B cell (primary cell): ENCODE results near the gene HS6ST3. TPM values are rescaled to one million over a fixed set of nuclear protein-coding genes. Genes with fewer than 3 reads are reported as not detected.

ENCODE experiments used
- ATAC-seq: fragments of 200-7000 bp; cut with Tn5 transposase; one replicate; pipeline ENCODE4 v1.10.0; 2021; ENCODE audit warnings: low read depth, mild to moderate bottlenecking, moderate number of reproducible peaks, moderate library complexity
- CTCF ChIA-PET: fragments of 350-600 bp; sonication (Branson Sonifier 250); formaldehyde crosslinking; loops from one replicate; lab custom pipeline; 2021; ENCODE audit warnings: antibody characterized with exemption, inconsistent platforms; lab: Charles Lee
- POLR2A ChIA-PET: fragments of 350-600 bp; sonication (Branson Sonifier 250); formaldehyde crosslinking; loops from one replicate; lab custom pipeline; 2021; ENCODE audit warnings: antibody characterized with exemption; lab: Charles Lee
- DNase-seq: peaks from one replicate; pipeline ENCODE4 v3.0.0; 2013
- H2AFZ ChIP-seq: 2 replicates; pipeline ENCODE4 v1.6.1; 2012; ENCODE audit warnings: mild to moderate bottlenecking, low read depth, low read length; ENCODE audit not compliant: insufficient read depth, poor library complexity, severe bottlenecking
- H3K27ac ChIP-seq, 2 donors: 1 replicate in 1 of 2; 2 replicates in 1 of 2; pipeline ENCODE4 v1.5.1; 2012 to 2013; ENCODE audit warnings: low read length in 2 of 2, mild to moderate bottlenecking in 2 of 2, moderate library complexity in 1 of 2
- H3K27me3 ChIP-seq, 4 experiments: fragments of 200-600 bp in 1 of 4; sonication (generic) in 1 of 4; replicated peaks in 1 of 4; 1 replicate in 2 of 4; 2 replicates in 2 of 4; pipeline versions ENCODE4 v1.6.1 to v1.7.0; 2013 to 2016; ENCODE audit warnings: low read length in 3 of 4, mild to moderate bottlenecking in 2 of 4, mixed read lengths in 1 of 4, moderate library complexity in 1 of 4; ENCODE audit not compliant: insufficient read depth in 4 of 4, control insufficient read depth in 3 of 4; ENCODE audit errors: control extremely low read depth in 1 of 4
- H3K36me3 ChIP-seq, 2 experiments: replicated peaks in 1 of 2; 1 replicate in 1 of 2; 2 replicates in 1 of 2; pipeline versions ENCODE4 v1.6.1 to v1.7.1; 2013; ENCODE audit warnings: low read length in 1 of 2; ENCODE audit not compliant: insufficient read depth in 2 of 2, control insufficient read depth in 1 of 2; ENCODE audit errors: control extremely low read depth in 1 of 2, extremely low read depth in 1 of 2
- H3K4me1 ChIP-seq, 2 donors: fragments of 200-600 bp in 1 of 2; sonication (generic) in 1 of 2; 1 replicate in 1 of 2; 2 replicates in 1 of 2; pipeline versions ENCODE4 v1.5.1 to v1.6.1; 2013 to 2017; ENCODE audit warnings: low read length in 2 of 2; ENCODE audit not compliant: control insufficient read depth in 2 of 2, insufficient read depth in 2 of 2
- H3K4me2 ChIP-seq: replicated peaks from 2 replicates; pipeline ENCODE3; 2012; ENCODE audit warnings: mild to moderate bottlenecking, low read depth, low read length; ENCODE audit not compliant: poor library complexity, severe bottlenecking
- H3K4me3 ChIP-seq, 5 experiments: fragments of 200-600 bp in 1 of 5; sonication (generic) in 1 of 5; 1 replicate in 3 of 5; 2 replicates in 2 of 5; pipeline versions ENCODE4 v1.5.1 to v1.7.0; 2011 to 2016; ENCODE audit warnings: low read length in 4 of 5, mild to moderate bottlenecking in 4 of 5, low read depth in 2 of 5, control low read depth in 1 of 5, moderate library complexity in 1 of 5; ENCODE audit not compliant: insufficient read depth in 1 of 5; ENCODE audit errors: control extremely low read depth in 1 of 5, extremely low read depth in 1 of 5
- H3K79me2 ChIP-seq: fragments of 200-600 bp; sonication (generic); one replicate; pipeline ENCODE4 v1.6.0; 2016; ENCODE audit warnings: low read length; ENCODE audit not compliant: control insufficient read depth, insufficient read depth
- H3K9ac ChIP-seq: fragments of 200-600 bp; sonication (generic); 2 replicates; pipeline ENCODE4 v1.6.1; 2017; ENCODE audit warnings: mild to moderate bottlenecking, low read length, moderate library complexity
- H3K9me3 ChIP-seq, 3 donors: one replicate each; pipeline versions ENCODE4 v1.6.1 to v1.7.1; 2013; ENCODE audit warnings: low read length in 2 of 3; ENCODE audit not compliant: control insufficient read depth in 2 of 3, insufficient read depth in 1 of 3; ENCODE audit errors: control extremely low read depth in 1 of 3
- H4K20me1 ChIP-seq: 2 replicates; pipeline ENCODE4 v1.6.0; 2012; ENCODE audit warnings: mild to moderate bottlenecking, low read length; ENCODE audit not compliant: insufficient read depth, control insufficient read depth, poor library complexity, severe bottlenecking
- H3K27ac Mint-ChIP-seq: one replicate; pipeline ENCODE4 v1.8.0; 2021; ENCODE audit warnings: mixed read lengths
- H3K27me3 Mint-ChIP-seq: one replicate; pipeline ENCODE4 v1.8.0; 2021; ENCODE audit warnings: mixed read lengths
- H3K4me1 Mint-ChIP-seq: one replicate; pipeline ENCODE4 v1.8.0; 2021; ENCODE audit warnings: mixed read lengths
- H3K4me3 Mint-ChIP-seq: one replicate; pipeline ENCODE4 v1.8.0; 2021; ENCODE audit warnings: mixed read lengths
- H3K9me3 Mint-ChIP-seq: one replicate; pipeline ENCODE4 v1.8.0; 2022; ENCODE audit warnings: mixed read lengths; ENCODE audit not compliant: insufficient read depth
- EZH2 ChIP-seq: IDR thresholded peaks from 2 replicates; pipeline ENCODE4 v1.6.1; 2012; ENCODE audit warnings: borderline replicate concordance, low read depth, mild to moderate bottlenecking, moderate library complexity, low read length; ENCODE audit not compliant: insufficient read depth, poor library complexity, severe bottlenecking
- WGBS: methylation state at CpG from one replicate; pipeline ENCODE4 v1.1.5; 2013; ENCODE audit warnings: missing lambda C conversion rate; ENCODE audit not compliant: insufficient coverage; 5-methylcytosine and 5-hydroxymethylcytosine counted together
- intact Hi-C: fragments of 100-400 bp; cut with micrococcal nuclease; formaldehyde crosslinking; loops from one replicate; pipeline ENCODE4 v1.10.0; 2022
- polyA plus RNA-seq: library from polyadenylated mRNA; depleted of rRNA; stranded (reverse); fragments of >200 nt; gene quantifications from 2 replicates; pipeline ENCODE4 v1.2.3, GENCODE V29; 2012
- total RNA-seq, 2 donors: library from RNA; stranded (reverse); fragments of 120-200 nt in 1 of 2; gene quantifications; 1 replicate in 1 of 2; 2 replicates in 1 of 2; pipeline versions ENCODE4 v1.2.3 to v1.2.4, GENCODE V29; 2013 to 2022
- TF ChIP-seq, protein P1 (sequence below): fragments of 200-600 bp; IDR thresholded peaks from one replicate; pipeline ENCODE4 v1.8.0; 2022; ENCODE audit warnings: antibody characterized with exemption, mild to moderate bottlenecking

Gene HS6ST3
- total and polyA plus RNA-seq, 2 donors (not counting 1 experiment from before 2014, with no cell fraction given): not detected

DNA sequence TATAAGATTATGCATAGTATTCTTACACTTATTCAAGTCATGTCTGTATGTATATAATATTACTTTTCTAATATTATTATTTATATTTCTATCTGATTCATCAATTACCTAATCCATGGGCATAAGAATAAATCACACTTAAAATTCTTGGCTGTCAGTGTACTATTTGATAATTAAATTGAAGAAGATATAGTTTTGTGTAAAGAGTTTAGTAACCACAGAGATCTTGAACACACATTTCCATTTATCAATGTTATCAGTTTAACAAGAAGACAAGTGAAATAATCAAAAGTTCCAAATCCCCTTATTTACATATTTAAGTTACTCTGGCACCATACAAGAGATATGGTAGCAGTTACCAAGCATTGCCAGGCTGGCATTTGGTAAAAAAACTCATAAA lies 659.9 kb downstream of the HS6ST3 start:
- Histone ChIP-seq H3K4me3 (no peak overlapping the region), H3K27me3 (no peaks in the 10 kb centered on the region), H3K27ac (no peak overlapping the region), H3K4me2 (no peak overlapping the region), H3K9me3 (no peaks in the 10 kb centered on the region), H2AFZ (no peak overlapping the region), H3K9ac (no peak overlapping the region), H3K79me2 (no peaks in the 10 kb centered on the region), H3K4me1 (no peaks in the 10 kb centered on the region), H3K36me3 (no peaks in the 10 kb centered on the region), H4K20me1 (no peaks in the 10 kb centered on the region)
- no peaks in the 10 kb centered on the region for H3K4me1 Mint-ChIP-seq
- DNase-seq: no peak
- H3K27me3 Mint-ChIP-seq: no peaks in the 10 kb centered on the region
- no peak overlapping the region for H3K27ac Mint-ChIP-seq
- ATAC-seq: no peak
- ChIA-PET POLR2A (no interaction called here), CTCF (no interaction called here)
- intact Hi-C loops: no loop called here
- H3K9me3 Mint-ChIP-seq: peaks cover 3% of the 10 kb centered on the region
- no peak overlapping the region for H3K4me3 Mint-ChIP-seq
- no peak for TF ChIP-seq EZH2
- TF ChIP-seq, protein P1, sequence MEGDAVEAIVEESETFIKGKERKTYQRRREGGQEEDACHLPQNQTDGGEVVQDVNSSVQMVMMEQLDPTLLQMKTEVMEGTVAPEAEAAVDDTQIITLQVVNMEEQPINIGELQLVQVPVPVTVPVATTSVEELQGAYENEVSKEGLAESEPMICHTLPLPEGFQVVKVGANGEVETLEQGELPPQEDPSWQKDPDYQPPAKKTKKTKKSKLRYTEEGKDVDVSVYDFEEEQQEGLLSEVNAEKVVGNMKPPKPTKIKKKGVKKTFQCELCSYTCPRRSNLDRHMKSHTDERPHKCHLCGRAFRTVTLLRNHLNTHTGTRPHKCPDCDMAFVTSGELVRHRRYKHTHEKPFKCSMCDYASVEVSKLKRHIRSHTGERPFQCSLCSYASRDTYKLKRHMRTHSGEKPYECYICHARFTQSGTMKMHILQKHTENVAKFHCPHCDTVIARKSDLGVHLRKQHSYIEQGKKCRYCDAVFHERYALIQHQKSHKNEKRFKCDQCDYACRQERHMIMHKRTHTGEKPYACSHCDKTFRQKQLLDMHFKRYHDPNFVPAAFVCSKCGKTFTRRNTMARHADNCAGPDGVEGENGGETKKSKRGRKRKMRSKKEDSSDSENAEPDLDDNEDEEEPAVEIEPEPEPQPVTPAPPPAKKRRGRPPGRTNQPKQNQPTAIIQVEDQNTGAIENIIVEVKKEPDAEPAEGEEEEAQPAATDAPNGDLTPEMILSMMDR: no peak

- H3K4me1 ChIP-seq: no peaks in the 10 kb centered on the region
- no peak overlapping the region for H3K4me3 Mint-ChIP-seq
These were observed 661.2 kb downstream of the HS6ST3 start for GRCh38 chr13:96751089-96751488.

More at GRCh38 chr13:96751089-96751488, 661.2 kb downstream of the HS6ST3 start:
- H3K27me3 ChIP-seq: no peaks in the 10 kb centered on the region
- H3K79me2 ChIP-seq: no peaks in the 10 kb centered on the region
- intact Hi-C loops: no loop called here
- H3K36me3 ChIP-seq: no peaks in the 10 kb centered on the region
- H3K27ac ChIP-seq: no peak overlapping the region
- DNase-seq (no peak), ATAC-seq (no peak)
- H3K9ac ChIP-seq: no peak overlapping the region
- POLR2A ChIA-PET: no interaction called here
- H4K20me1 ChIP-seq: no peaks in the 10 kb centered on the region
- Mint-ChIP-seq H3K9me3 (peaks cover 3% of the 10 kb centered on the region), H3K27me3 (no peaks in the 10 kb centered on the region), H3K27ac (no peak overlapping the region), H3K4me1 (no peaks in the 10 kb centered on the region)
- CTCF ChIA-PET: no interaction called here
- TF ChIP-seq, protein P1: no peak
- no peak for TF ChIP-seq EZH2
- H2AFZ ChIP-seq: no peak overlapping the region
- no CpG with 5 or more reads among the region's 1 CpG for WGBS
- no peaks in the 10 kb centered on the region for H3K9me3 ChIP-seq
- no peak overlapping the region for H3K4me2 ChIP-seq
- H3K4me3 ChIP-seq: no peak overlapping the region
